Activated T-cell treated with anti-CD3 and anti-CD28 coated beads for 4 hours (primary cell): ENCODE data around the gene HNRNPAB.
A peak's percentile ranks its signal among the peaks of the same experiment; 100 is the strongest.
"Not testable (repeated sequence)": the region's sequence is repeated elsewhere in the genome, so short reads cannot be mapped to it uniquely, and the experiment has no call there.

Source experiments
- DNase-seq: peaks from one replicate; pipeline ENCODE4 v3.0.0-alpha.2; 2020

Gene HNRNPAB

DNA sequence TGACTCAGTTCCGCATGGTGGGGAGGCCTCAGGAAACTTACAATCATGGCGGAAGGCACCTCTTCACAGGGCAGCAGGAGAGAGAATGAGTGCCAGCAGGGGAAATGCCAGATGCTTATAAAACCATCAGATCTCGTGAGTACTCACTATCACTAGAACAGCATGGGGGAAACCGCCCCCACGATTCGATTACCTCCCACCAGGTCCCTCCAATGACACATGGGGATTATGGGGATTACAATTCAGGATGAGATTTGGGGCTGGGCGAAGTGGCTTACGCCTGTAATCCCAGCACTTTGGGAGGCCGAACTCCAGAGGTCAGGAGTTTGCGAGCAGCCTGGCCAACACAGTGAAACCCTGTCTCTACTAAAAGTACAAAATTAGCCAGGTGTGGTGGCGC lies 6.2 kb upstream of the HNRNPAB start:
- not testable (repeated sequence) for DNase-seq

DNA sequence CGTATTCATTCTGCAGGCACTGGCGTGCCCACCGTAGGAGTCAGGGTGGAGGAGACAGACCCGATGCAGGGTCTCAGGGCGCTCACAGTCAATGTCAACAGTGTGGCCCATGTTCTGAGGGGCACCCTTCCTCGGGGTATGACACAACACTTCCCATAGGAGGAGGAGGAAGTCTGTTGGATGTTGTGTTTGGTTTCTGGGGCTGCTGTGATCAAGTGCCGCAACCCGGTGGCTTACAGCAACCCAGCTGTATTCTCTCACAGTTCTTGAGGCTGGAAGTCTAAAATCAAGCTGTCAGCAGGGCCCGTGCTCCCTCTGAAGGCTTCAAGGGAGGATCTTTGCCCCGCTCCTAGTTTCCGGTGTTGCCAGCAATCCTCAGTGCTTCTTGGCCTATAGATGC lies 5.6 kb upstream of the HNRNPAB start:
- no peak for DNase-seq

DNA sequence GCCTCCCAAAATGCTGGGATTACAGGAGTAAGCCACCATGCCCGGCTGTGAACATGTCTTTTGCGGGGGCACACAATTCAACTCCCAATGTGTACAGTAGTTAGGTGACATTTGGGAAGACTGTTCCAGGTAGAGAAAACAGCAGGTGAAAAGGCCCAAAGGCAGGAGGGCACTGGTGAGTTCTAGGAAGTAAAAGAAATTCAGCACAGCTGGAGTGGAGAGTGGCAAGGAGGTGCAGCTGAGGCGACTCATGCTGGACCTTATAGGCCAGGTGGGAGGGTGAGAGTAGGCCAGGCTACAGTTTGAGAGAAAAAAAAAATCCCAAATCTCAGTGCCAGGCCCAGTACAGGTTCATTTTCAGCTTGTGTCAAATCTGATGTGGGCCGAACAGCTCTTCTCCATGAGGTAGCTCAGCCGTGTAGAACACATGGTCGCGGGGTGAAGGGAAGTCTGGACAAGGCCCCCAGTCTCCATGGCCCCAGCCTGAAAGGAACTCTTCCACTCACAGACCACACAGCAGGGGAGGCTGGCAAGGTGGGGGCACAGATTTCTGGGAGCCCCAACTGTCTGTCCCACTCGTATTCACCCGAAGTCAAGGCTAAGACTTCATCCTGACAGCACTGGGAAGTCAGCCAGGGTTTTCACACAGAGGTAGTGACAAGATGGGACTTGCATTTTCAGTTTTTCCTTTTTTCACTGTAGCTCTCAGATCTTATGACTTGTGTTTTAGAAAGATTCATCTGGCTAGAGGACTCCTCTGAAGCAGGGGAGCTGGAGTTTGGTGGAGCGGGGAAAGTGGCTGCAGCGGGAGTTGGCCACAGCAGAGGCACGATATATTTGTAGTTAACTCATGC lies 4.5 kb upstream of the HNRNPAB start:
- DNase-seq = no peak

DNA sequence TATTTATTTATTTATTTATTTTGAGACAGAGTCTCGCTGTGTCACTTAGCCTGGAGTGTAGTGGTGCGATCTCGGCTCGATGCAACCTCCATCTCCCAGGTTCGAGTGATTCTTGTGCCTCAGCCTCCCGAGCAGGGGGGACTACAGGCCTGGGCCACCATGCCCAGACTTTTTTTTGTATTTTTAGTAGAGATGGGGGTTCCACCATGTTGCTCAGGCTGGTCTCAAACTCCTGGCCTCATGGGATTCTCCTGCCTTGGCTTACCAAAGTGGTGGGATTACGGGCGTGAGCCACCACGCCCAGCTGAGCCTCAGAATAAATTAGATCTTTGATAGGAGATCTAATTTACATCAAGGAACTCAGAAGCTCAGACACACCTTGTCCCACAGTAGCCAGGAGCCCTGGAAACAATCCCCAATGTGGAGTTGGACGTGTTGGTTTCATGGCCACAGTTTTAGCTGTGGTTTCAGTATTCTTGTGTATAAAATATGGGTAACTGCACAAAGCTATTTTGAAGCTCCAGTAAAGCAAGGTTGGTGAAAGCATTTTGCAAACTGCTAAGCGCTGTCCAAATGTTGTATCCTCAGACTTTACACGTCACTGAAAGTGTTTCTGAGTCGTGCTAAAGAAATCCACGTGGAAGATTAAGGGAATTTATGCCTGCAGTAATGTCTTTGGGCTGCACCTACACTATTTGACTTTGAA lies 3.0 kb upstream of the HNRNPAB start:
- DNase-seq = no peak

DNA sequence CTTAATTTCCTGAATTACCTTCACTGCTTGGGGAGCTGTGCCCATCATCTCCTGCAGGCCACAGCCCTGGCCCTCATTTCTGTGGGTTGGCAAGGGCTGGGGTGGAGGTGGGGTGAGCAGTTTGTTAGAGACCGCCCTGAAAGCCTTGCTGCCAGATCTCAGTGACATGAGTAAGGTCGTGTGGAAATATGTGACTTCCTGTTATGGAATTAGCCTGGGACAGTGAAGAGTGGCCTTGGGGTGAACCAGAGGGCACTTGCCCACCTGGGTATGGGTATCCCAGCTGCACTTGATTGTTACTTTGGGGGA lies 2.5 kb upstream of the HNRNPAB start:
- no peak for DNase-seq

DNA sequence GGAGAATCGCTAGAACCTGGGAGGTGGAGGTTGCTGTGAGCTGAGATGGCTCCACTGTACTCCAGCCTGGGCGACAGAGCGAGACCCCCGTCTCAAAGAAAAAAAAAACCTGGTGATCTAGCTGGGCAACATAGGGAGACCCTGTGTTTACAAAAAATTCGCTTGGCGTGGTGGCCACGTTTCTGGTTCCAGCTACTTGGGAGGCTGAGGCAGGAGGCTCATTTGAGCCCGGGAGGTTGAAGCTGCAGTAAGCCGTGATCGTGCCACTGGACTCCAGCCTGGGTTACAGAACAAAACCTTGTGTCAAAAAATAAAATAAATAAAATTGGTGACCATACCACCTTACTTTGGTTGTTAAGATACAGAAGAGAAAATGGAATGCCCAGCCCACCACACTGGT lies 1.8 kb upstream of the HNRNPAB start:
- DNase-seq = no peak

DNA sequence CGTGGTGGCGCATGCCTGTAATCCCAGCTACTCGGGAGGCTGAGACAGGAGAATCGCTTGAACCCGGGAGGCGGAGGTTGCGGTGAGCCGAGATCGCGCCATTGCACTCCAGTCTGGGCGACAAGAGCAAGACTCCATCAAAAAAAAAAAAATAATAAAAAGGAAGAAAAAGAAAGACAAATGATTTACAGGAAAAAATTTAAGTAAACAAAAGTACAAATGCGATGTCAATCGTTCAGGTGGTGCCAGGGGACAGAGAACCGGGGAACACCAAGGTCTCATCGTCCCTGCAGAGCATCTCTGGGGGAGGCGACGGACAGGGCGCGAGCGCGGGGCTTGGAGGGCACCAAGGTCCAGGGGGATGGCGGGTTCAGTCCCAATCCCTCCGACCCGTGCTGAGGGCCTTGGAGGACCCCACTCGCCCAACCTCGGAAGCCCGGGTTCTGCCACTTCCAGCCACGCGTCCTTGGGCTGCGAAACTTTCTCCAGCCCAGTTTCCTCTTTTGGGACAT lies 607 bp upstream of the HNRNPAB start:
- no peak for DNase-seq

DNA sequence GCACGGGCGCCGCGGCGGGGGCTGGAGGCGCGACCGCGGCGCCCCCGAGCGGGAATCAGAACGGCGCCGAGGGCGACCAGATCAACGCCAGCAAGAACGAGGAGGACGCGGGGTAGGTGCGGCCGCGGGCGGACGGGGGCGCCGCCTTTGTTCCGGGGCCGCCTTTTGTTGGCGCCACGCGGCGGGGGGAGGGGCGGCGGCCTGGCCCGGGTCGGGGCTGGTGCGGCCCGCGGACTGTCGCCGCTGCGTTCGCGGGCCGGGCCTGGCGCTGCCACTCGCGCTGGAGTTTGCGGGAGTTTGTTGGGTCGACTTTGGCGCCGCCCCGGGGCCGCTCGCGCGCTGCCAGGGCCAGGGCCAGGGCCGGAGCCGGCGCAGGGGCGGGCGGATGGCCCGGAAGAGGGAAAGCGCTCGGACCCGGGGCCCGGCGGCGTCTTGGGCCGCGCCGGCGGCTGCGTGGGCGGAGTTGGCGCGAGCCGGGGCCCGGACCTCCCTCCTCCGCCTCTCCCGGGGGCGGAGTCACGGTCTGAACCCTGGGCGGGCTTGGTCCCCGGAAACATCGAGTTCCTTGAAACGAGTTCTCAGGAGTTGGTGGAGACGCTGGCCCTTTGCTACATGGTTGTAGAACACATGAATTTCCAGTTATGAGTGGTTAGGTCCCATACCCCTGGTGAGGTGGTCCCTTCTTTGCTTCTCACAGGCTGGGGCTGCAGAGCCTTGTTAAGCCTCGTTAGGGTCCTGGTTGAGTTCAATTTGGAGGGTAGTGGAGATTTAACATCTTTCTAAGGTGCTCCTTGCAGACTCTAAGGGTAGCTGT lies 809 bp downstream of the HNRNPAB start:
- DNase-seq = peak; percentile 57

DNA sequence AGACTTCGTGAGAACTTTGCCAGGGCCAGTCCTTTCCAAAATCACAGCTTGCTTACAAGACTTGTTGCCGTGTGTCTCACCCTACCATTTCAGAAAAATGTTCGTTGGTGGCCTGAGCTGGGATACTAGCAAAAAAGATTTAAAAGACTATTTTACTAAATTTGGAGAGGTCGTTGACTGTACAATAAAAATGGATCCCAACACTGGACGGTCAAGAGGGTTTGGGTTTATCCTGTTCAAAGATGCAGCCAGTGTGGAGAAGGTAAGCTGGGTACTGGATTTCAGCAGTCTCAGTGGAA lies 1.4 kb downstream of the HNRNPAB start:
- DNase-seq = no peak

DNA sequence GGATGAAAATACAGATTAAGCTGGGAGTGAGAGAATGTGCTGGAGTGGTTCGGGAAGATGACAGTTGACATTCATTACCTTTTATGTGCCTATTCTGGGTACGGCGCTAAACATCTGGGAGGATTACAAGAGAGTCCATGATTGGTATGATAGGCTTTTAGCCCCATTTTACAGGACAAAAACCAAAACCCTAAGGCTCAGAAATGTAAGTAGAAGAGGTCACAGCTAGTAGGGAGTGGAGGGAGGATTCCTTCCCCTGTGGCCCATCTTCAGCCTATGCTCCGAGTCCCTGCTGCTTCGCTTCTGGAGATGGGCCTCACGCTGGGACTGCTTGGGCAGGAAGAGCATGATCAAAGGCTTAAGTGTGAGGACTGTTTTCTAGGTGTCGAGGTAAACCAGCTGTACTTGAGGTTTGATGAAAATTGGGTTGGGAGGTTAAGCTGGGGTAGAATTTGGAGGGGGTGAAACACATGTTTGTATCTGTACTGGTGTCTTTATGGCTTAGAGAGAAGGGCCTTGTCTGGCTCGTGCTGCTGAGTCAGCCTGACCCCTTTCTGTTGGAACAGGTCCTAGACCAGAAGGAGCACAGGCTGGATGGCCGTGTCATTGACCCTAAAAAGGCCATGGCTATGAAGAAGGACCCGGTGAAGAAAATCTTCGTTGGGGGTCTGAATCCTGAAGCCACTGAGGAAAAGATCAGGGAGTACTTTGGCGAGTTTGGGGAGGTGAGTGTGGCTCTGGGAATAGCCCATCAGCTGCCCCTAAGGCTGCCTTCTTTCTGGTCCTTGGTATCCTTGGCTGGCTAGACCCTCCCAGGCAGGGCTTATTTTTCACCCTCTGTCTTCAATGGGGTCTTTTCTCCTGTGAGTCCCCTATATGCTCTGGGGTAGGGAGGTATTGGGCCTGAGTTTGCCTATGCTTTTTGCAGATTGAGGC lies 2.1 kb downstream of the HNRNPAB start:
- DNase-seq = no peak

DNA sequence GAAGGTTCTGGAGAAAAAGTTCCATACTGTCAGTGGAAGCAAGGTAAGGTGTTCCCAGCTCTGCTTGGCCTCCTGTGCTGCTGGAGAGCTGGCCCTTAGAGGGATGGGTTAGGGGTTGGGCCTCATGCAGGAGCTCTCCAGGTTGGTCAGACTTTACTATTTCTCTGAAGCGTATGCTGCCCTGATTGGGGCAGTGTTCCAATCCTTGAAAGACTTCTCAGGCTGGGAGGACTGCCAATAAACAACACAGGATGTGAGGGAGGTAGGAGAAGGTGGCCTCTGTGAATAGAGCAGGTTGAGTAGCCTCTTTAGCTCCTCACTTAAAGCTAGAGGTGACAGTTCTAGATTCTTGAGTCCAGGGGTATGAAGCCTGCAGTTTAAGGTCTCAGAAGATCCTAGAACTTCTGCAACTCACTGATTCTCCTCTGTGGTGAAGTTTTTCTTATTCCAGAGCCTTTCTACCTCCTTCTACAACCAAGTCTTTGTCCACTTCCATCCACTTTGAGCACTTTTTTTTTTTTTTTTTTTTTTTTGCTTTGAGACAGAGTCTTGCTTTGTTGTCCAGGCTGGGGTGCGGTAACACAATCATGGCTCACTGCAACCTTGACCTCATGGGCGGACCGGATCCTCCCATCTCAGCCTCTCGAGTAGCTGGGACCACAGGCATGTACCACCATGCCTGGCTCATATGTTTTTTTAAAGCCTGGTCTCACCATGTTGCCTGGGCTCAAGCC lies 3.0 kb downstream of the HNRNPAB start:
- no peak for DNase-seq

DNA sequence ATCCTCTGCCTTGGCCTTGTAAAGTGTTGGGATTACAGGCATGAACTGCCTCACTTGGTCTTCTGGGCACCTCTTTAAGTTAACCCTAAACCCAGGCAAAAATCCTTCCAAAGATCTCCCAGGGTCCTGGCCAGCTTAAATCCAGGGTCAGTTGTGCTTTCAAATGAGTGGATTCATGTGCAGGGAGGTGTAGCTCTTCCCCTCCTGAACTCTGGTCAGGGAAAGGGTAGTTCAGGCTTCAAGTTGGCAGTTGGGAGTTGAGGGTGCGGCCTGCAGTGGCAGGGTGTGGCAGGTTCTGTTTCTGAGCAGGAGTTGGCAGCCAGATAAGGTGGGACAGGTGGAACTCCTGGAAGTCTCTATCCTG lies 3.6 kb downstream of the HNRNPAB start:
- DNase-seq = no peak

DNA sequence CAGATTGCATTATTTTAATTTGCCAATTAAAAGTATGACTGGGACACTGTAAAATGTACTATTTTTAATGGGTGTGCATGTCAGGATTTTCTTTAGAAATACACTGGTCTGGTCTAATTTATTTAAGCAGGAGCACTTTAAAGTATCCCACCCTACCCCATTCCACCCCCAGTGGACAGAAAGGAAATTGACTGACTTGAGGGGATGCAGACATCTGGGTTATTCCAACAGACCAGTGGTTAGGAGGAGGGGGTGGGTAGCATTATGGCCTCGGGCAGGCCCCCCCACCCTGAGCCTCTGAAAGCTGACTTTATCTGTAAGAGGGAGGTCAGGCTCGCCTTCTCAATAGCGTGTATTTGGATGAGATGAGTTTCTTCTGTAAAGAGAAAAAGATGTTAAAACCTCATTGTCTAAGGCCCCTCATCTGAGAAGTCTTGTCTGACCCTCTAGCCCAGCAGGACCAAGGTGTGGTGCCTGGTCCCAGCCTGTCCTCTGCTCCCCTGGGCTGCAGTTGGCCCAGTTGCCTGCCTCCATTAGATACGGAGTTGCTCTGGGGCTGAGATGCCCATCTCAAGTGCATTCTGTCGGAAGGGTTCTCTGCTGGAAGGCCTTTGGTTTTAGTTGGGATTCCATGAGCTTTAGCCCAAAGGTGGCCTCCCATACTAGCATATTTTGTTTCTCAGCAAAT lies 4.4 kb downstream of the HNRNPAB start:
- DNase-seq = no peak

DNA sequence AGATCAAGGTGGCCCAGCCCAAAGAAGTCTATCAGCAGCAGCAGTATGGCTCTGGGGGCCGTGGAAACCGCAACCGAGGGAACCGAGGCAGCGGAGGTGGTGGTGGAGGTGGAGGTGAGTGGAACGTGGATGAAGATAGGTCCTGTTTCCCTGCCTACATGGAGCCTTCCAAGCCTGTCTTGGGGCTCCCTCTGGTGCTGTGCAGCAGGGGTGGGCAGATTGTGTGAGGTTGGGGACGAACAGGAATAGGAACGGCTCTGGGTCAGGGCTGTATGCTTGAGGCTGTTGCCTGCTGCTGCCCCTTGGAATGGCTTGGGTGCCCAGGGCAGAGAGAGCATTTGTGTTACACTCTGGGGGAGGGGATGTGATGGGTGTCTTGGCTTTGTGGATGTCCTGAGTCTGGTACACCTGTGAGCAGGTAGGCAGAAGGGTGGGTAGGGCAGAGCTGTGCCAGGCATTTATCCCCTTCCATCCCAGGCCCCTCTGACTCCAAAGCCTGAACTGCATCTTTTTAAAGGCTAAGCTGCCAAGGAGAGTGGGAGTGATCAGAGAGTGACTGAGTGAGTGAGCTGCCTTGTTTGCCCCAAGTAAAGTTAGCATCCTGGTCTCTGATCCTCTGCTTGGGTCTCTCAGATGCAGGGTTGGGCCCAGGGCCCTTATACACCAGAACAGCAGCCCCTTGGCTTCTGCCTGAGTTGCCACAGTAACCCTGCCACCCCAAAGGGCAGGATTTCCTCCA lies 5.2 kb downstream of the HNRNPAB start:
- no peak for DNase-seq

DNA sequence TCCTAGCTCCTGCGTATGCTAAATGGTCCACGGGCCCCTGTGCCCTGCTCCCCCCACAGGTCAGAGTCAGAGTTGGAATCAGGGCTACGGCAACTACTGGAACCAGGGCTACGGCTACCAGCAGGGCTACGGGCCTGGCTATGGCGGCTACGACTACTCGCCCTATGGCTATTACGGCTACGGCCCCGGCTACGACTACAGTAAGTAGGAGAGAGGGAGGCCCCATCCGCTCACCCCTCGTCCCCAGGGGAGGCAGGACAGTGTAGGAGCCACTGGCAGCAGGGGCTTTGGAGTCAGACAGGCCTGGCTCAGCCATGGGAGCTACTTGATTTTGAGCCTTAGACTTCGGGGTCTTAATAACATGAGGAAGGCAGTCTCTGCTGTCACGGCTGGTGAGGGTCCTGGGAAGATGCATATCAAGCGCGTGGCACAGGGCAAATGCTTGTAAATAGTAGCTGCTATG lies 5.8 kb downstream of the HNRNPAB start:
- DNase-seq = no peak

DNA sequence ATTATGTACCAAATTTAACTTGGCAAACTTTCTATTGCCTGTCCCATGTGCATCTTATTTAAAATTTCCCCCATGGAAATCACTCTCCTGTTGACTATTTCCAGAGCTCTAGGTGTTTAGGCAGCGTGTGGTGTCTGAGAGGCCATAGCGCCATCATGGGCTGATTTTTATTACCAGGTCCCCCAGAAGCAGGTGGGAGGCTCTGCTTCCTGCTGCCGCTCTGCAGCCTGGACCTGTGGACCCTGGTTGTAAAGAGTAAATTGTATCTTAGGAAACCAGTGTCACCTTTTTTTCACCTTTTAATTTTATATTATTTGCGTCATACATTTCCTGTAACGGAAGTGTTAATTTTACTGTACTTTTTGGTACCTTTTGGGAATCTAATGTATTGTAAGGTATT lies 6.4 kb downstream of the HNRNPAB start:
- no peak for DNase-seq

DNA sequence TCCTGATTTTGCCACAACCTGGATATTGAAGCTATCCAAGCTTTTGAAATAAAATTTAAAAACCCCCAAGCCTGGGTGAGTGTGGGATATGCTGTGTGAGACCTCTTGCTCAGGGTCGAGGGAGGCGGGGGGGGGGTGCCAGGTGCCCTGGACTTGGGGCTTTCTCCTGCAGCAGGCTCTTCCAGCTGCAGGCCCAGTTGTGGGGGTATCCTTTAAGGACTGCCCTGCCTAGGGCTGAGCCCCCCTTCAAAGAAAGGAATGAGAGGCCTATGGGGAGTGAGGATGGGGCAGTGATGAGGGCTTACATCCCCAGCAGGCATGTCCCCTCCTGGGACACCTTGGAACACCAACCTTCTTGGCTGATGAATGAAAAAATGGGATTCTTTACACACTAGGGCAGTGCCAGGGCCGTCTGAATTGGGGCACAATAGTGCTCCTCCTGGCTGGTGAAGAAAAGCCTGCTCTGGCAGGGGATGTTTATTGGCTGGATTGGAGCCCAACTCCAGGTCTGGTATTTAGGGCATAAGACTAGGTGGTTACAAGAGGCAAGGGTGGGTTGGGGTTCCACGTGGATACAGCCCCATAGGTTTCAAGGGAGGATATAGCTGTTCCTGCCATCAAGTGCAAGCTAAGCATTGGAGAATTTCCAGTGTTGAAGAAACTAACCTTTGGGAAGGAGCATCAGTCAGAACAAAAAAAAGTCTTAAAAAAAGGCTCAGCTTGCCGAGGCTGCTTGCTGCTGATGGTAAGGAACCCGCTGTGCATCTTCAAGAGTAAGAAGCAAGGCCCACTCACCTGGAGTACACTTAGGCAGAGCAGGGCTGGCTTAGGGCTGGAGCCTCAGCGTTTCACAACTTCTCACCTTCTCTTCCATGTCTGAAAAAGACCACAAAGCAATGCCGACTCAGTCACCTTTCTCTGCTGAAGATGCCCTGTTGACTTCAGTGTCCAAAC lies 7.0 kb downstream of the HNRNPAB start:
- no peak for DNase-seq

DNA sequence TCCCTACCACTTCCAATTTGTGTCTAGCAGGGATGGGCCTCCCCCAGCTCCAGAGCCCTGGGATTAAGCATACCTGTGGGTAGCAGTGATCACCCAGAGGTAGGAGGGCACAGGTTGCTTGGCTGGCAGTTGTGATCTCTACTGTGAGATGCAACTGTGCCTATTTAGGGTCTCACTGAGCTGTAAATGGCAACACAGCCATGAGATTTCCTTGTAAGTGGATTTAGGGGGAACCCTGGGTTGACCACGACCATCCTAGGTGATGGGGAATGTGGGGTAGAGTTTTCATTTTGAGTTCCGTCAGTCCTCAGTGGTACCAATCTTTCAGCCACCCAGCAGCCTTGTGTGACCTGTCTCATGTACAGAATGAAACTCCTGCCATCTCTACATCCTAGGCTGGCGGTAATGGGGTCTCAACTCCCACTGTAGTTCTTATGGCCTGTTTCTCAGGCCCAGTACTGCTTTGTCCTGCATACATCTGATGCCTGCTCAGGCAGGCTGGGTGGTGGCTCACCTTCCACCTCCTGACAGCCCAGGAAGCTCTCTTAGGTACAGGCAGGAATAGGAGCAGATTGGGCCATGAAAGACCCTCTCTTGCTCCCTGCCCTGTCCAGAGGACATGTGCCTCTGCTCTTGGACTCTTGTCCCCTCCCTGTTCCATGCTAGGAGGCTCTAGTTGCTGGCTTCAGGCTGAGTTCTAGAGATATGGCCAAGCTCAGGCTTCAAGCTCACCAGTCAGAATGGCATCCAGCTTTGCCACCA lies 8.1 kb downstream of the HNRNPAB start:
- no peak for DNase-seq
